Vagina (tissue), 2 donors: ENCODE data around the gene AGFG1.

Experiments
- CTCF ChIP-seq, 3 experiments: fragments of 450-650 bp in 2 of 3; fragments of 200-600 bp in 1 of 3; sonication (generic) in 1 of 3; IDR thresholded peaks; one replicate each; pipeline ENCODE4 v1.5.1; 2017 to 2019; ENCODE audit warnings: antibody characterized with exemption in 3 of 3, mild to moderate bottlenecking in 2 of 3, moderate library complexity in 2 of 3
- POLR2A ChIP-seq, 2 donors: fragments of 450-650 bp; IDR thresholded peaks; one replicate each; pipeline ENCODE4 v1.6.1; 2017; ENCODE audit warnings: antibody characterized with exemption in 2 of 2, mild to moderate bottlenecking in 2 of 2, moderate library complexity in 2 of 2

DNA sequence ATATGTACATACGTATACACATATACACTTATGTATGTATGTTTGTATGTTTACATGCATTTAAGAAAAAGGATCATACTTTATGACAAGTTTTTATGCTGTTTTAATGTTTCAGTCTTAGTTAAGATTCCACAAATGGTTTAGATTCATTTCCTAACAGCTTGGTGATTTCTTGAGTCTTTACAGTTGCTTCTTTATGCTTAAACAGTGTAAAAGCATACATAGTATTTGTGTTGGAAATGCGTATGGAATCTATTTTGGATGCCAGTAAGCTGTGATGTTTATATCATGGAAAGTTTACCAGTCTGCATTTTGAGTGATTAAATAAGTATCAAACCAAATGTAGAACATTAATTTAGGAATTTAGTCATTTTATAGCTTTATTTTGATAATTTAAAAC is 55.4 kb downstream of the AGFG1 start:
- TF ChIP-seq CTCF (IDR thresholded peaks at IDR 0.05) = no peak
- TF ChIP-seq POLR2A (IDR thresholded peaks at IDR 0.05) = no peak
